ENCODE measurements around the gene NUDT5. TPM values are rescaled to one million over a fixed set of nuclear protein-coding genes. Genes with fewer than 3 reads are reported as not detected.

NUDT5 gene
- 61.2 and 70.7 TPM in 2 replicates for polyA plus RNA-seq (2012; rRNA removed)
- polyA plus RNA-seq (2012; cell fraction: cytosol; rRNA removed) = 69.4 and 69.8 TPM in 2 replicates
- polyA plus RNA-seq (2012; cell fraction: nucleus; rRNA removed) = 33.2 and 62.5 TPM in 2 replicates

- Histone ChIP-seq H3K9me2 (no peaks in the 10 kb centered on the region), H3K9me3 (no peaks in the 10 kb centered on the region), H2AFZ (ENCODE audit: low read depth) (peak within 1 kb of the TSS; percentile 94), H3F3A (replicated peaks; ENCODE audit: insufficient read depth) (peaks cover 5% of the 10 kb centered on the region), H3K9ac (peak within 1 kb of the TSS; percentile 92), H3K27me3 (ENCODE audit: insufficient read depth) (no peaks in the 10 kb centered on the region), H3K36me3 (replicated peaks in 1 of 2; ENCODE audit: control insufficient read depth in 1 of 2, insufficient read depth in 2 of 2, low read length in 1 of 2) (peaks cover 19 to 32% of the 10 kb centered on the region in 2 experiments), H3K4me3 (ENCODE audit: low read depth in 2 of 2, low read length in 1 of 2) (peak within 1 kb of the TSS; percentile 92 to 98), H3K4me2 (peak within 1 kb of the TSS; percentile 92), H3K4me1 (ENCODE audit: control insufficient read depth in 1 of 2, insufficient read depth in 2 of 2, low read depth in 1 of 2, low read length in 1 of 2) (peaks cover 0 to 10% of the 10 kb centered on the region in 2 experiments; a peak in 3 of 4 replicates), H4K20me1 (ENCODE audit: insufficient read depth) (peaks cover 10% of the 10 kb centered on the region; the same call in 1 of the 2 replicates), H3K79me2 (ENCODE audit: insufficient read depth) (peaks cover 97% of the 10 kb centered on the region), H3K27ac (ENCODE audit: low read depth in 2 of 2, low read length in 1 of 2) (peak within 1 kb of the TSS; percentile 94 to 96)
- ChIA-PET CTCF (interaction anchor here (1.0 to 9.1 kb wide), 7 partner anchors 19 to 210 kb away, joined by 3 to 78 read pairs (median 4); no protein-coding TSS in a partner anchor), POLR2A (interaction anchor here (0.7 to 0.9 kb wide), 3 partner anchors 20 to 1513 kb away, joined by 3 read pairs; no protein-coding TSS in a partner anchor)
- under 1% methylated on average over 59 of the region's 62 CpGs for WGBS (ENCODE audit: low lambda C conversion rate)
- peak; percentile 90 for DNase-seq
- TF ChIP-seq NRF1 (IDR thresholded peaks at IDR 0.05; ENCODE audit: low read depth, low read length) = no peak
- peak; percentile 92 for TF ChIP-seq MAX (IDR thresholded peaks at IDR 0.05; ENCODE audit: low read depth)
- TF ChIP-seq RAD21 (IDR thresholded peaks at IDR 0.05; ENCODE audit: low read length) = no peak
- TF ChIP-seq RCOR1 (IDR thresholded peaks at IDR 0.05; ENCODE audit: low read length) = no peak
- TF ChIP-seq FOXM1 (IDR thresholded peaks at IDR 0.05; ENCODE audit: low read depth) = no peak
- TF ChIP-seq YY1 (IDR thresholded peaks at IDR 0.05; ENCODE audit: low read depth) = peak; percentile 49; the same call in 1 of the 2 replicates
- no peak for TF ChIP-seq PBX3 (IDR thresholded peaks at IDR 0.05)
- no peak for TF ChIP-seq RFX5 (IDR thresholded peaks at IDR 0.05; ENCODE audit: low read length)
- no peak for TF ChIP-seq SMC3 (IDR thresholded peaks at IDR 0.05; ENCODE audit: low read depth, low read length)
- TF ChIP-seq CHD2 (IDR thresholded peaks at IDR 0.05; ENCODE audit: low read length, partially characterized antibody) = peak; percentile 98
- no peak for TF ChIP-seq GATA2 (CRISPR knock-in tag; IDR thresholded peaks at IDR 0.05)
- TF ChIP-seq FOSL2 (IDR thresholded peaks at IDR 0.05; ENCODE audit: borderline replicate concordance, low read depth) = no peak
- peak; percentile 92 for TF ChIP-seq GABPA (IDR thresholded peaks at IDR 0.05; ENCODE audit: low read depth)
- TF ChIP-seq MEF2A (IDR thresholded peaks at IDR 0.05; ENCODE audit: borderline replicate concordance, low read depth) = no peak
- TF ChIP-seq CTCF (IDR thresholded peaks at IDR 0.05) = no peak
- no peak for TF ChIP-seq TEAD4 (IDR thresholded peaks at IDR 0.05; ENCODE audit: borderline replicate concordance, insufficient read depth)
- TF ChIP-seq IRF3 (IDR thresholded peaks at IDR 0.05; ENCODE audit: low read depth, low read length) = no peak
- no peak for TF ChIP-seq JUND (IDR thresholded peaks at IDR 0.05)
- TF ChIP-seq POLR2AphosphoS5 (IDR thresholded peaks at IDR 0.05; ENCODE audit: low read depth, low read length) = peak; percentile 73; the same call in 1 of the 2 replicates
- peak; percentile 97 for TF ChIP-seq ZBTB33 (IDR thresholded peaks at IDR 0.05; ENCODE audit: borderline replicate concordance, low read depth)
- TF ChIP-seq TAF1 (IDR thresholded peaks at IDR 0.05; ENCODE audit: borderline replicate concordance, low read depth, low read length) = peak; percentile 69; the same call in 1 of the 2 replicates
- TF ChIP-seq ELF1 (IDR thresholded peaks at IDR 0.05) = peak; percentile 88; the same call in 1 of the 2 replicates
- peak; percentile 26; the same call in 1 of the 2 replicates for TF ChIP-seq TCF12 (IDR thresholded peaks at IDR 0.05)
- TF ChIP-seq RXRA (IDR thresholded peaks at IDR 0.05; ENCODE audit: borderline replicate concordance, low read depth) = no peak
- TF ChIP-seq EZH2phosphoT487 (IDR thresholded peaks at IDR 0.05; ENCODE audit: borderline replicate concordance, low read depth) = no peak
- peak; percentile 55; the same call in 1 of the 2 replicates for TF ChIP-seq NFIC (IDR thresholded peaks at IDR 0.05; ENCODE audit: borderline replicate concordance)
- no peak for TF ChIP-seq EP300 (IDR thresholded peaks at IDR 0.05; ENCODE audit: borderline replicate concordance in 1 of 2, low read depth in 1 of 2, low read length in 1 of 2)
These were observed at the start of gene NUDT5, which contains the start of gene CDC123 for GRCh38 chr10:12195603-12196506. Gene NUDT5 (minus strand): TSS chr10:12195891. CDS start chr10:12186291, 9,600 bp downstream. Gene CDC123 (plus strand): TSS chr10:12196188. CDS start chr10:12196246, 58 bp downstream.
